Measurements from ENCODE around the gene MYL12B. TPM values are rescaled to one million over a fixed set of nuclear protein-coding genes. Genes with fewer than 3 reads are reported as not detected.

Gene MYL12B
- total RNA-seq, 1 donor from 2014 or later, result 230 TPM

GRCh38 chr18:3263132-3263700 lies 1.3 kb downstream of the MYL12B start:
- H3K9me3 Mint-ChIP-seq (ENCODE audit: unreplicated experiment), result no peaks in the 10 kb centered on the region
- peak overlapping the region; percentile 91 for H3K4me3 Mint-ChIP-seq (ENCODE audit: unreplicated experiment)
- peaks cover 66% of the 10 kb centered on the region for H3K4me1 Mint-ChIP-seq (ENCODE audit: unreplicated experiment)
- peaks cover 8% of the 10 kb centered on the region for H3K36me3 Mint-ChIP-seq (ENCODE audit: unreplicated experiment)
- no peak for DNase-seq (ENCODE audit: extremely low spot score, unreplicated experiment)
- H3K27ac Mint-ChIP-seq (ENCODE audit: unreplicated experiment), result peak overlapping the region; percentile 83
- no peaks in the 10 kb centered on the region for H3K27me3 Mint-ChIP-seq (ENCODE audit: unreplicated experiment)
- TF ChIP-seq, protein P1, sequence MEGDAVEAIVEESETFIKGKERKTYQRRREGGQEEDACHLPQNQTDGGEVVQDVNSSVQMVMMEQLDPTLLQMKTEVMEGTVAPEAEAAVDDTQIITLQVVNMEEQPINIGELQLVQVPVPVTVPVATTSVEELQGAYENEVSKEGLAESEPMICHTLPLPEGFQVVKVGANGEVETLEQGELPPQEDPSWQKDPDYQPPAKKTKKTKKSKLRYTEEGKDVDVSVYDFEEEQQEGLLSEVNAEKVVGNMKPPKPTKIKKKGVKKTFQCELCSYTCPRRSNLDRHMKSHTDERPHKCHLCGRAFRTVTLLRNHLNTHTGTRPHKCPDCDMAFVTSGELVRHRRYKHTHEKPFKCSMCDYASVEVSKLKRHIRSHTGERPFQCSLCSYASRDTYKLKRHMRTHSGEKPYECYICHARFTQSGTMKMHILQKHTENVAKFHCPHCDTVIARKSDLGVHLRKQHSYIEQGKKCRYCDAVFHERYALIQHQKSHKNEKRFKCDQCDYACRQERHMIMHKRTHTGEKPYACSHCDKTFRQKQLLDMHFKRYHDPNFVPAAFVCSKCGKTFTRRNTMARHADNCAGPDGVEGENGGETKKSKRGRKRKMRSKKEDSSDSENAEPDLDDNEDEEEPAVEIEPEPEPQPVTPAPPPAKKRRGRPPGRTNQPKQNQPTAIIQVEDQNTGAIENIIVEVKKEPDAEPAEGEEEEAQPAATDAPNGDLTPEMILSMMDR (IDR thresholded peaks at IDR 0.05), result no peak

DNA sequence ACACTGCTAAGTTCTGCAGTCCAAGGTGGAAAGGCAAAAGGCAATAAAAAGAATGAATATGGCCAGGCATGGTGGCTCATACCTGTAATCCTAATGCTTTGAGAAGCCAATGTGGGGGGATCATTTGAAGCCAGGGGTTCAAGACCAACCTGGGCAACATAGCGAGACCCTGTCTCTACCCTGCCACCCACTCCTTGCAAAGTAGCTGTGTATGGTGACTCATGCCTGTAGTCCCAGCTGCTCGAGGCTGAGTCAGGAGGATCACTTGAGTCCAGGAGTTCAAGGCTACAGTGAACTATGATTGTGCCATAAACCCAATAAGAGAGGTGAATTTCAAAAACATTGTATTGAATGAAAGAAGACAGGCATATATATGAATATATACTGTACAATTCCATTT lies 2.4 kb downstream of the MYL12B start:
- Mint-ChIP-seq H3K4me1 (ENCODE audit: unreplicated experiment) (peaks cover 75% of the 10 kb centered on the region), H3K27me3 (ENCODE audit: unreplicated experiment) (no peaks in the 10 kb centered on the region), H3K36me3 (ENCODE audit: unreplicated experiment) (peaks cover 4% of the 10 kb centered on the region), H3K27ac (ENCODE audit: unreplicated experiment) (peak overlapping the region; percentile 1), H3K4me3 (ENCODE audit: unreplicated experiment) (no peak overlapping the region), H3K9me3 (ENCODE audit: unreplicated experiment) (no peaks in the 10 kb centered on the region)
- no peak for DNase-seq (ENCODE audit: extremely low spot score, unreplicated experiment)
- TF ChIP-seq, protein P1 (IDR thresholded peaks at IDR 0.05), result no peak

GRCh38 chr18:3265564-3266033 lies 3.7 kb downstream of the MYL12B start:
- Mint-ChIP-seq H3K36me3 (ENCODE audit: unreplicated experiment) (no peaks in the 10 kb centered on the region), H3K4me1 (ENCODE audit: unreplicated experiment) (peaks cover 72% of the 10 kb centered on the region), H3K9me3 (ENCODE audit: unreplicated experiment) (no peaks in the 10 kb centered on the region), H3K4me3 (ENCODE audit: unreplicated experiment) (no peak overlapping the region), H3K27ac (ENCODE audit: unreplicated experiment) (peak overlapping the region; percentile 40), H3K27me3 (ENCODE audit: unreplicated experiment) (no peaks in the 10 kb centered on the region)
- TF ChIP-seq, protein P1 (IDR thresholded peaks at IDR 0.05), result no peak
- DNase-seq (ENCODE audit: extremely low spot score, unreplicated experiment), result no peak

DNA sequence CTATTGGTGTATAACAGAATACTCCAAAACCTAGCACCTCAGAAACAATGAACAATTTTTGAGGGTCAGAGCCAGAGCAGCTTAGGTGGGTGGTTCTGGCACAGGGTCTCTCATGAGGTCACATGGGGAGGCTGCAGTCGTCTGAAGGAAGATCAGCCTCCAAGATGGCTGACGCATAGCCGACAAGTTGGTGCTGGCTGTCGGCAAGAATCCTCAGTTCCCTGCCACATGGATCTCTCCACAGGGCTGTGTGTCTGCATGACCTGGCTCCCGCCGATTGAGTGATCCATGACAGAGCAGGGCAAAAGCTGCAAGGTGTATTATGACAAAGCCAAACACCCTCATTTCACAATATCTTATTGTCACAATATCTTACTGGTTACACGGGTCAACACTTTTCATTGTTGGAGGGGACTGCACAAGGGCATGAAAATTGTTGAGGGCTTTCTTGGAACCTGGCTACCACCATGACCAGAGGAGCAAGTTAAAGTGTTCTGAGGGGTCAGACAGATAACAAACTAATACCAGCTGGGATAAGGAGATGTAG lies 4.2 kb downstream of the MYL12B start:
- Mint-ChIP-seq H3K4me3 (ENCODE audit: unreplicated experiment) (no peak overlapping the region), H3K4me1 (ENCODE audit: unreplicated experiment) (peaks cover 72% of the 10 kb centered on the region), H3K9me3 (ENCODE audit: unreplicated experiment) (no peaks in the 10 kb centered on the region), H3K27me3 (ENCODE audit: unreplicated experiment) (no peaks in the 10 kb centered on the region), H3K27ac (ENCODE audit: unreplicated experiment) (no peak overlapping the region), H3K36me3 (ENCODE audit: unreplicated experiment) (no peaks in the 10 kb centered on the region)
- TF ChIP-seq, protein P1 (IDR thresholded peaks at IDR 0.05), result no peak
- DNase-seq (ENCODE audit: extremely low spot score, unreplicated experiment), result no peak

GRCh38 chr18:3268306-3268705 lies 6.4 kb downstream of the MYL12B start:
- Mint-ChIP-seq H3K36me3 (ENCODE audit: unreplicated experiment) (peaks cover 7% of the 10 kb centered on the region), H3K4me1 (ENCODE audit: unreplicated experiment) (peaks cover 65% of the 10 kb centered on the region), H3K27ac (ENCODE audit: unreplicated experiment) (no peak overlapping the region), H3K9me3 (ENCODE audit: unreplicated experiment) (no peaks in the 10 kb centered on the region), H3K4me3 (ENCODE audit: unreplicated experiment) (no peak overlapping the region), H3K27me3 (ENCODE audit: unreplicated experiment) (no peaks in the 10 kb centered on the region)
- no peak for DNase-seq (ENCODE audit: extremely low spot score, unreplicated experiment)
- TF ChIP-seq, protein P1 (IDR thresholded peaks at IDR 0.05), result no peak

Data from osteocyte (in vitro differentiated cells).